Ovary (tissue), 10 donors: Measurements from ENCODE around the gene C16orf92. TPM values are rescaled to one million over a fixed set of nuclear protein-coding genes. Genes with fewer than 3 reads are reported as not detected.

ENCODE experiments used
- DNase-seq, 5 donors: peaks; one replicate each; pipeline ENCODE4 v3.0.0-alpha.2; 2019 to 2020
- H3K27ac ChIP-seq, 2 donors: fragments of 200-600 bp; one replicate each; pipeline versions ENCODE4 v1.5.1 to v1.8.0; 2019 to 2022
- H3K27me3 ChIP-seq: fragments of 200-600 bp; one replicate; pipeline ENCODE4 v1.8.0; 2022
- H3K36me3 ChIP-seq: fragments of 200-600 bp; sonication (generic); one replicate; pipeline ENCODE4 v1.5.1; 2019
- H3K4me1 ChIP-seq: one replicate; pipeline ENCODE4 v1.8.1; 2013; ENCODE audit warnings: mild to moderate bottlenecking, moderate library complexity; ENCODE audit not compliant: insufficient read depth
- H3K4me3 ChIP-seq: fragments of 200-600 bp; sonication (generic); one replicate; pipeline ENCODE4 v1.5.1; 2017
- H3K9me3 ChIP-seq, 2 donors: fragments of 200-600 bp in 1 of 2; sonication (generic) in 1 of 2; one replicate each; pipeline versions ENCODE4 v1.5.1 to v1.8.1; 2013 to 2019; ENCODE audit warnings: mild to moderate bottlenecking in 1 of 2, moderate library complexity in 1 of 2
- EP300 ChIP-seq: sonication (generic); formaldehyde crosslinking; IDR thresholded peaks from one replicate; pipeline ENCODE4 v1.6.1; 2017; ENCODE audit warnings: antibody characterized with exemption
- POLR2A ChIP-seq: fragments of 450-650 bp; IDR thresholded peaks from one replicate; pipeline ENCODE4 v1.6.1; 2017; ENCODE audit warnings: antibody characterized with exemption, mild to moderate bottlenecking, moderate library complexity
- WGBS, 3 donors: extraction: QIAGEN DNeasy Blood & Tissue Kit in 1 of 3; methylation state at CpG; one replicate each; pipeline versions ENCODE4 v1.1.5 to v1.1.7; 2013 to 2017; 5-methylcytosine and 5-hydroxymethylcytosine counted together
- intact Hi-C, 4 donors: fragments of 100-400 bp; cut with DNase I; formaldehyde crosslinking; loops; one replicate each; pipeline versions ENCODE4 v1.11.0 to v1.15.1; 2022 to 2023
- long read RNA-seq, 3 donors: library from polyadenylated mRNA in 2 of 3; unstranded in 2 of 3; transcript quantifications; one replicate each; pipeline ENCODE4 v2.0.0 and lab custom pipeline, GENCODE V29; 2021 to 2026
- polyA plus RNA-seq, 2 donors: library from polyadenylated mRNA; stranded (reverse); fragments of 200-250 nt in 1 of 2; fragments of 350-450 nt in 1 of 2; fragmentation: Illumina TruSeq in 1 of 2; extraction: RNeasy Lipid Tissue Mini Kit (QIAGEN cat#74804) in 1 of 2; gene quantifications; one replicate each; pipeline ENCODE4 v1.2.3, GENCODE V29; 2013 to 2014
- total RNA-seq, 7 donors: library from RNA; depleted of rRNA in 2 of 7; stranded (reverse); fragments of >200 nt in 2 of 7; fragmentation: NEBNext Ultra II Directional in 3 of 7; extraction: Animal tissue kit (Norgen Biotek cat#: 25700) in 3 of 7; gene quantifications; one replicate each; pipeline versions ENCODE4 v1.1.0 to v1.2.4, GENCODE V29; 2016 to 2023
- TF ChIP-seq, protein P1 (sequence below), 3 donors: fragments of 450-650 bp in 2 of 3; fragments of 200-600 bp in 1 of 3; IDR thresholded peaks; one replicate each; pipeline versions ENCODE4 v1.5.1 to v1.8.0; 2016 to 2022; ENCODE audit warnings: antibody characterized with exemption in 3 of 3, mild to moderate bottlenecking in 1 of 3
- donor health status: DM: no; HTN: no; CAD: no; lungs with moderate emphysema.
- donor health status: DM: no; HTN: no; CAD: no.
- donor health status: Bipolar disorder and iron deficiency.
- donor health status: DM: yes; HTN: yes; CAD: no.
- donor health status: DM: no; HTN: no; CAD: no.
- donor health status: DM: yes; HTN: yes; CAD: no.

Gene C16orf92, protein sequence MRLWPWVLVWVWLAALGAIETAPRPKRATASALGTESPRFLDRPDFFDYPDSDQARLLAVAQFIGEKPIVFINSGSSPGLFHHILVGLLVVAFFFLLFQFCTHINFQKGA
- total RNA-seq (not detected), polyA plus RNA-seq (not detected)
- long read RNA-seq, donor 1: 0 reads
- long read RNA-seq, donor 2: 0 reads
- long read RNA-seq, donor 3: 0 reads

DNA sequence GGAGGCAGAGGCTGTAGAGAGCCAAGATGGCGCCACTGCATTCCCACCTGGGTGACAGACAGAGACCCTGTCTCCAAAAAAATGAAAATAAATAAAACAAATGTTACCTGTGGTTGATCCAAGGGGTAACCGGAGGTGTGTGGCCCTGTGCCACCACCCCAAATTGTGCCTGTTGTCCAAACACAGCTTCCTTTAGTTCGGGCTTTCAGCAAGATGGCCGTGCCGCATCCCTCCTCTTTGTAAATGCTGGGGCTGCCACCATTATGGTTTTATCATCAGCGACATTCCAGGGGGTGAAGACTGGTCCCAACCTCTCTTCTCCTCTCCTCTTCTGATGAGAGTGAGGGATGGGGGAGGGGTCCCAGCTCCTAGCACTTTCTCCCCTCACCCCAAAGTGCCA lies at the start of gene C16orf92:
Gene C16orf92 (plus strand): TSS at position 312 of the 400 bp plus-strand sequence. CDS start 143 bp downstream, outside the sequence.
- Histone ChIP-seq H3K27ac (no peak within 1 kb of the TSS), H3K27me3 (no peaks in the 10 kb centered on the region), H3K36me3 (no peaks in the 10 kb centered on the region), H3K4me1 (no peaks in the 10 kb centered on the region), H3K4me3 (no peak within 1 kb of the TSS), H3K9me3 (no peaks in the 10 kb centered on the region)
- TF ChIP-seq POLR2A: no peak
- no peak for TF ChIP-seq EP300
- TF ChIP-seq, protein P1, sequence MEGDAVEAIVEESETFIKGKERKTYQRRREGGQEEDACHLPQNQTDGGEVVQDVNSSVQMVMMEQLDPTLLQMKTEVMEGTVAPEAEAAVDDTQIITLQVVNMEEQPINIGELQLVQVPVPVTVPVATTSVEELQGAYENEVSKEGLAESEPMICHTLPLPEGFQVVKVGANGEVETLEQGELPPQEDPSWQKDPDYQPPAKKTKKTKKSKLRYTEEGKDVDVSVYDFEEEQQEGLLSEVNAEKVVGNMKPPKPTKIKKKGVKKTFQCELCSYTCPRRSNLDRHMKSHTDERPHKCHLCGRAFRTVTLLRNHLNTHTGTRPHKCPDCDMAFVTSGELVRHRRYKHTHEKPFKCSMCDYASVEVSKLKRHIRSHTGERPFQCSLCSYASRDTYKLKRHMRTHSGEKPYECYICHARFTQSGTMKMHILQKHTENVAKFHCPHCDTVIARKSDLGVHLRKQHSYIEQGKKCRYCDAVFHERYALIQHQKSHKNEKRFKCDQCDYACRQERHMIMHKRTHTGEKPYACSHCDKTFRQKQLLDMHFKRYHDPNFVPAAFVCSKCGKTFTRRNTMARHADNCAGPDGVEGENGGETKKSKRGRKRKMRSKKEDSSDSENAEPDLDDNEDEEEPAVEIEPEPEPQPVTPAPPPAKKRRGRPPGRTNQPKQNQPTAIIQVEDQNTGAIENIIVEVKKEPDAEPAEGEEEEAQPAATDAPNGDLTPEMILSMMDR (IDR thresholded peaks at IDR 0.05): no peak
- intact Hi-C loops: loop anchor here in 3 of 4 donors (2.0 to 10.0 kb wide), 3 partner anchors 298 to 328 kb away; no protein-coding TSS in a partner anchor
- DNase-seq: no peak
- WGBS, 3 donors: 77 to 85% (median 85%) methylated on average over 6 of the region's 6 CpGs

DNA sequence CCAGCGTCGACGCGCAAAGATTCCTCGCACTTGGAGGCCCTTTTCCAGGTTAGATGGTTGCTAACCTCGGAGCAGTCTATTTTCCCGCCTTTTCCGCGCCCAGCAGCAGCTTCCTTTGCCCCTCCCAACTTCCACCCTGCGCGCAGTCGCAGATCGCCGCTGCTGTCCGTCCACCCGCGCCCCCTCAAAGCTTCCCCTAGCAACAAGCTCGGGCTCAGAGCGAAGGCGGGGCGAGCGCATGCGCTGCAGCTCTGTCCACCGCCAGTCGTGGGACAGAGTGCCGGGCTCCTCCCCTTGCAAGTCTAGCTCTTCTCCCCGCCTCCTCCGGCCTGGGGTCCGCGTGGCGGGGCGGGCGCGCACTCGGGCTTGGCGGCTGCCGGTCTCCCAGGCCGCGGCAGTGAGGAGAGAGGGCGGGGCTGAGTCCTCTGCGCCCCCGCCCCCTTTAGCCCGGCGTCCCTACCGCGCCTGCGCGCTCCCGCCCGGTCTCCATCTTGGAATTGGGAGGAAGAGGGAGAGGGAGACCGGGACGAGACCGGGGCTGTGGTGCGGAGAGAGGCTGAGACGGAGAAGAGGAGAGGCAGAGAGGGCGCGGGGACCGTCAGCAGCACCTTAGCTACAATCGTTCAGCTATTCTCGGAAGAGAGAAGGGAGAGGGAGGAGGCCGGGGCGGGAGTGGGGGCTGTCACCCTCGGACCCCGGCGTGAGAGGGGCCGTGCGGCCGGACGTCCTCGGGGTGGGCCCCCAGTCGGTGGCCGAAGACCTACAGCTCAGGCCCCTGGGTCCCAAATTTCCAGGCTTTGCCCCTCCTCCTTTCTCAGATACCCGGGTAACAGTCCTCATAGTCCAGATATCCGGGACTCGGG lies 49.4 kb upstream of the C16orf92 start, which contains the start of gene TAOK2:
Gene TAOK2 (plus strand): TSS at position 485 of the 863 bp plus-strand sequence. CDS start 3,905 bp downstream, outside the sequence.
- TF ChIP-seq, protein P1 (IDR thresholded peaks at IDR 0.05): no peak
- TF ChIP-seq POLR2A (peak; percentile 90), EP300 (no peak)
- Histone ChIP-seq H3K27ac (peak within 1 kb of the TSS; percentile 82 to 86), H3K36me3 (no peaks in the 10 kb centered on the region), H3K9me3 (no peaks in the 10 kb centered on the region), H3K4me3 (peak within 1 kb of the TSS; percentile 87), H3K27me3 (no peaks in the 10 kb centered on the region), H3K4me1 (peaks cover 13% of the 10 kb centered on the region)
- DNase-seq: peak; percentile 98 to 99 (median 99)
- intact Hi-C loops: no loop called here
- WGBS, 3 donors: 2 to 3% (median 2%) methylated on average over 75 of the region's 75 CpGs

GRCh38 chr16:29974291-29975133 lies 48.5 kb upstream of the C16orf92 start:
- peak overlapping the region; percentile 87 for H3K4me3 ChIP-seq
- no peaks in the 10 kb centered on the region for H3K27me3 ChIP-seq
- peak in 2 of 5 donors; percentile 52 to 57 for DNase-seq
- no peak for TF ChIP-seq POLR2A
- TF ChIP-seq EP300: no peak
- TF ChIP-seq, protein P1 (IDR thresholded peaks at IDR 0.05): no peak
- H3K27ac ChIP-seq: peak overlapping the region; percentile 82 to 86
- no peaks in the 10 kb centered on the region for H3K9me3 ChIP-seq
- H3K4me1 ChIP-seq: peaks cover 13% of the 10 kb centered on the region
- intact Hi-C loops: no loop called here
- H3K36me3 ChIP-seq: no peaks in the 10 kb centered on the region
- 1 to 2% (median 1%) methylated on average over 29 to 31 of the region's 31 CpGs for whole genome bisulfite sequencing, 3 donors

- TF ChIP-seq EP300 (no peak), POLR2A (no peak)
- TF ChIP-seq, protein P1 (IDR thresholded peaks at IDR 0.05): no peak
- Histone ChIP-seq H3K4me1 (peaks cover 13% of the 10 kb centered on the region), H3K4me3 (peak overlapping the region; percentile 87), H3K27me3 (no peaks in the 10 kb centered on the region), H3K27ac (peak overlapping the region in 1 of 2 donors; percentile 7), H3K9me3 (no peaks in the 10 kb centered on the region), H3K36me3 (no peaks in the 10 kb centered on the region)
- peak in 1 of 5 donors; percentile 20 for DNase-seq
- WGBS, 3 donors: 27 to 35% (median 35%) methylated on average over 5 of the region's 5 CpGs
- intact Hi-C loops: no loop called here
Measured at GRCh38 chr16:29975134-29975538, 47.9 kb upstream of the C16orf92 start.
